GM12875 (cell line): ENCODE measurements around the gene FAM98A.

Experiments used
- H3K4me3 ChIP-seq: one replicate; pipeline ENCODE4 v1.5.1; 2011; ENCODE audit warnings: low read depth, low read length, control low read depth
- CTCF ChIP-seq: IDR thresholded peaks from 2 replicates; pipeline ENCODE4 v1.5.1; 2011; ENCODE audit warnings: low read depth, mild to moderate bottlenecking, control low read depth, inconsistent platforms, low read length, moderate library complexity, borderline replicate concordance; ENCODE audit not compliant: insufficient read depth

Gene FAM98A

DNA sequence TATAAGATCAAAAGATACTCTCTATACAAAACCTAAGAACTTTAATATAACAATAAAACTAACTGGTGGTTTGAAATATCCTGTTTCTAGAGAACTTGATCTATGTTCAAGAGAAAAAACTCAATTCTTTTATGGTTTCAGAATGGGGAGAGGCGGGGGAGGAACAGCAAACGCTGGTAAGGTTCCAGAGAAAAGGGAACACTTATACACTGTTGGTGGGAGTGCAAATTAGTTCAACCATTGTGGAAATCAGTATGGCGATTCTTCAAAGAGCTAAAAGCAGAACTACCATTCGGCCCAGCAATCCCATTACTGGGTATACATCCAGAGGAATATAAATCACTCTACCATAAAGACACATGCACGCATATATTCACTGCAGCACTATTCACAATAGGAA is 17.2 kb downstream of the FAM98A start:
- TF ChIP-seq CTCF, result no peak
- no peak overlapping the region for H3K4me3 ChIP-seq

- no peak for TF ChIP-seq CTCF
- H3K4me3 ChIP-seq, result no peak overlapping the region
Observed at GRCh38 chr2:33579227-33579626, 19.9 kb downstream of the FAM98A start.

- no peak overlapping the region for H3K4me3 ChIP-seq
- no peak for TF ChIP-seq CTCF
Observed at GRCh38 chr2:33577668-33578067, 21.4 kb downstream of the FAM98A start.

DNA sequence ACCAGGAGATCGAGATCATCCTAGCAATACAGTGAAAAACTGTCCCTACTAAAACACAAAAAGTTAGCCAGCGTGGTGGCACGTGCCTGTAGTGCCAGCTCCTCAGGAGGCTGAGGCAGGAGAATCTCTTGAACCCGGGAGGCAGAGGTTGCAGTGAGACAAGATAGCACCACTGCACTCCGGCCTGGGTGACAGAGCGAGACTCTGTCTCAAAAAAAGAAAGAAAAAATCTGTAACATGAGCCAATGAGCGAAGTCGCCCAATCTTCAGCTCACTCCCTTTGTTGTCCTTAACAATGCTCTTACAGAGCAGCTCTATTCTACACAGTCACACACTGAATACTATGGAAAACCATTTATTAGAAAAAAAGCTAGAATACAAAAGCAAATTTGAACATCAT is 22.0 kb downstream of the FAM98A start:
- H3K4me3 ChIP-seq, result no peak overlapping the region
- no peak for TF ChIP-seq CTCF

GRCh38 chr2:33573657-33574056 is 25.4 kb downstream of the FAM98A start:
- no peak overlapping the region for H3K4me3 ChIP-seq
- no peak for TF ChIP-seq CTCF

- no peak overlapping the region for H3K4me3 ChIP-seq
- TF ChIP-seq CTCF, result no peak
Observed at GRCh38 chr2:33570681-33571080, 28.4 kb downstream of the FAM98A start.

- TF ChIP-seq CTCF, result no peak
- H3K4me3 ChIP-seq, result no peak overlapping the region
Observed at GRCh38 chr2:33561872-33562271, 37.2 kb downstream of the FAM98A start.
